Lung (tissue), 12 donors: ENCODE measurements around the gene NOC3L. TPM values are rescaled to one million over a fixed set of nuclear protein-coding genes. Genes with fewer than 3 reads are reported as not detected.

Experiments
- ATAC-seq: fragments of 200-7000 bp; cut with Tn5 transposase; one replicate; pipeline ENCODE4 v1.9.1; 2020; ENCODE audit warnings: moderate number of reproducible peaks; ENCODE audit not compliant: insufficient read depth, low FRiP score
- DNase-seq, 3 donors: peaks; one replicate each; pipeline ENCODE4 v3.0.0-alpha.2; 2013 to 2017
- H3K27ac ChIP-seq, 2 donors: one replicate each; pipeline ENCODE4 v1.5.1; 2013; ENCODE audit warnings: mild to moderate bottlenecking in 2 of 2, moderate library complexity in 2 of 2, control low read depth in 1 of 2, inconsistent platforms in 1 of 2, low read depth in 1 of 2, low read length in 1 of 2
- H3K27me3 ChIP-seq, 3 donors: one replicate each; pipeline ENCODE4 v1.5.1; 2013; ENCODE audit warnings: low read length in 2 of 3; ENCODE audit not compliant: control insufficient read depth in 3 of 3, insufficient read depth in 3 of 3
- H3K36me3 ChIP-seq, 4 donors: one replicate each; pipeline ENCODE4 v1.5.1; 2013; ENCODE audit warnings: low read length in 4 of 4, mild to moderate bottlenecking in 1 of 4, moderate library complexity in 1 of 4; ENCODE audit not compliant: control insufficient read depth in 4 of 4, insufficient read depth in 4 of 4
- H3K4me1 ChIP-seq, 5 donors: one replicate each; pipeline ENCODE4 v1.5.1; 2013; ENCODE audit warnings: low read length in 5 of 5, mild to moderate bottlenecking in 2 of 5, moderate library complexity in 1 of 5; ENCODE audit not compliant: control insufficient read depth in 5 of 5, insufficient read depth in 5 of 5
- H3K4me3 ChIP-seq: one replicate; pipeline ENCODE4 v1.5.1; 2013; ENCODE audit warnings: mild to moderate bottlenecking, control low read depth, moderate library complexity
- H3K9ac ChIP-seq, 2 donors: one replicate each; pipeline ENCODE4 v1.5.1; 2013; ENCODE audit warnings: low read length in 2 of 2, control low read depth in 1 of 2; ENCODE audit not compliant: insufficient read depth in 1 of 2
- H3K9me3 ChIP-seq, 4 donors: one replicate each; pipeline ENCODE4 v1.5.1; 2013; ENCODE audit warnings: low read length in 3 of 4, mild to moderate bottlenecking in 1 of 4, moderate library complexity in 1 of 4; ENCODE audit not compliant: control insufficient read depth in 4 of 4, insufficient read depth in 3 of 4
- CTCF ChIP-seq: IDR thresholded peaks from 2 replicates; pipeline ENCODE4 v1.5.1; 2012; ENCODE audit warnings: mild to moderate bottlenecking; ENCODE audit errors: control extremely low read depth, extremely low read depth
- WGBS, 2 donors: extraction: QIAGEN DNeasy Blood & Tissue Kit; methylation state at CpG; one replicate each; pipeline ENCODE4 v1.1.7; 2013; 5-methylcytosine and 5-hydroxymethylcytosine counted together
- polyA plus RNA-seq, 2 donors: library from polyadenylated mRNA; stranded (reverse); fragments of 200-250 nt; gene quantifications; one replicate each; pipeline ENCODE4 v1.2.1, GENCODE V29; 2013
- total RNA-seq, 2 donors: library from RNA; depleted of rRNA in 1 of 2; stranded (reverse); fragments of >200 nt in 1 of 2; gene quantifications; one replicate each; pipeline ENCODE4 v1.2.1, GENCODE V29; 2014 to 2021
- donor health status: control.
- donor health status: control.
- donor health status: Bipolar disorder and iron deficiency.
- donor health status: healthy.
- donor health status: DM: yes; HTN: yes; CAD: no.

Gene NOC3L
- total and polyA plus RNA-seq, 4 donors, result 4.5 to 20.8 (median 10.1) TPM

- WGBS, 2 donors, result 84 to 91% methylated on average over 3 of the region's 3 CpGs
- no peaks in the 10 kb centered on the region for H3K9me3 ChIP-seq
- H3K36me3 ChIP-seq, result peaks cover 0 to 12% (median 3%) of the 10 kb centered on the region in 4 donors
- H3K27ac ChIP-seq, result no peak overlapping the region
- TF ChIP-seq CTCF, result no peak
- H3K27me3 ChIP-seq, result no peaks in the 10 kb centered on the region
- peaks cover 0 to 1% (median 0%) of the 10 kb centered on the region in 5 donors for H3K4me1 ChIP-seq
- no peak for DNase-seq
- no peak for ATAC-seq
- H3K4me3 ChIP-seq, result no peak overlapping the region
- no peak overlapping the region for H3K9ac ChIP-seq
These were observed 53.9 kb downstream of the NOC3L start for GRCh38 chr10:94308866-94309265.

DNA sequence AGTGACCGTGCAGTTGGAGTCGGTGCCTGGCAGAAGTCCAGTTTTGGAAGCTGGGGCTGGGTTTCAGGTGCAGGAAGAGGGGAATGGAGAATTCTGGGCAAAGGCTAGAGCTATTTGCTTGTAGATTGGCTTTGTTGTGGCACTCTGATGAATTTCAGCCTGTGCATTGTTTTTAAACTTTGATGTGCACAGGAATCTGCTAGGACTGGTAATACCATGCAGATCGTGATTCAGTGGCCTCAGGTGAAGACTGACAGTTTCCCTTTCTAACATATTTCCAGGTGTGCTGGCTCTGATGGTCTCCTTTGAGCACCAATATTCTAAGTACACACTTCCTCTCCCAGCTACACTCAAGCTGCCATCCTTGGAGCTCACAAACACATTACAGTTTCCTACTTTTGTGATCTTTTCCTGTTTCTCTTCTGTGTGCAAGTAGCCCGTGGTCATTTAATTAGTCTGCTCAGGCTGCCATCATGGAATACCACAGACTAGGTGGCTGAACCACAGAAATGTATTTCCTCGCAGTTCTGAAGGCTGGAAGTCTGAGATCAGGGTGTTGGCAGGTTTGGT lies 55.6 kb downstream of the NOC3L start:
- Histone ChIP-seq H3K9ac (no peak overlapping the region), H3K4me1 (peaks cover 0 to 1% (median 0%) of the 10 kb centered on the region in 5 donors), H3K27ac (no peak overlapping the region), H3K9me3 (no peaks in the 10 kb centered on the region), H3K4me3 (no peak overlapping the region), H3K36me3 (peaks cover 0 to 12% (median 3%) of the 10 kb centered on the region in 4 donors), H3K27me3 (no peaks in the 10 kb centered on the region)
- DNase-seq (no peak), ATAC-seq (no peak)
- no peak for TF ChIP-seq CTCF
- 18 to 34% methylated on average over 5 of the region's 5 CpGs for WGBS, 2 donors

GRCh38 chr10:94303929-94304328 lies 58.8 kb downstream of the NOC3L start:
- no peak for TF ChIP-seq CTCF
- H3K4me3 ChIP-seq, result no peak overlapping the region
- ATAC-seq (no peak), DNase-seq (no peak)
- H3K9me3 ChIP-seq, result no peaks in the 10 kb centered on the region
- no peaks in the 10 kb centered on the region for H3K4me1 ChIP-seq
- no peak overlapping the region for H3K9ac ChIP-seq
- H3K27me3 ChIP-seq, result no peaks in the 10 kb centered on the region
- peaks cover 0 to 8% (median 0%) of the 10 kb centered on the region in 4 donors for H3K36me3 ChIP-seq
- no peak overlapping the region for H3K27ac ChIP-seq
- WGBS, 2 donors, result 83 to 89% methylated on average over 1 of the region's 1 CpG

GRCh38 chr10:94300042-94300441 lies 62.7 kb downstream of the NOC3L start:
- H3K27me3 ChIP-seq, result no peaks in the 10 kb centered on the region
- H3K4me3 ChIP-seq, result no peak overlapping the region
- H3K9ac ChIP-seq, result no peak overlapping the region
- peaks cover 0 to 5% (median 0%) of the 10 kb centered on the region in 4 donors for H3K36me3 ChIP-seq
- ATAC-seq (no peak), DNase-seq (no peak)
- no peak overlapping the region for H3K27ac ChIP-seq
- TF ChIP-seq CTCF, result no peak
- H3K9me3 ChIP-seq, result no peaks in the 10 kb centered on the region
- 94% methylated on average over 3 of the region's 3 CpGs for WGBS, 2 donors
- no peaks in the 10 kb centered on the region for H3K4me1 ChIP-seq
